ENCODE data around the gene SCAMP4. TPM values are rescaled to one million over a fixed set of nuclear protein-coding genes. Genes with fewer than 3 reads are reported as not detected.

SCAMP4 gene, protein sequence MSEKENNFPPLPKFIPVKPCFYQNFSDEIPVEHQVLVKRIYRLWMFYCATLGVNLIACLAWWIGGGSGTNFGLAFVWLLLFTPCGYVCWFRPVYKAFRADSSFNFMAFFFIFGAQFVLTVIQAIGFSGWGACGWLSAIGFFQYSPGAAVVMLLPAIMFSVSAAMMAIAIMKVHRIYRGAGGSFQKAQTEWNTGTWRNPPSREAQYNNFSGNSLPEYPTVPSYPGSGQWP
- 67.6 and 73.3 TPM in 2 replicates for total RNA-seq (2014; rRNA removed; shearing (Covaris generic))

GRCh38 chr19:1905110-1905862 is at the start of gene SCAMP4, which contains the start of gene ADAT3:
Gene SCAMP4 (plus strand): TSS chr19:1905399. CDS start chr19:1915020, 9,621 bp downstream.
Gene ADAT3 (plus strand): TSS chr19:1905399. CDS start chr19:1912048, 6,649 bp downstream.
- DNase-seq (ENCODE audit: low spot score): peak; percentile 94

DNA sequence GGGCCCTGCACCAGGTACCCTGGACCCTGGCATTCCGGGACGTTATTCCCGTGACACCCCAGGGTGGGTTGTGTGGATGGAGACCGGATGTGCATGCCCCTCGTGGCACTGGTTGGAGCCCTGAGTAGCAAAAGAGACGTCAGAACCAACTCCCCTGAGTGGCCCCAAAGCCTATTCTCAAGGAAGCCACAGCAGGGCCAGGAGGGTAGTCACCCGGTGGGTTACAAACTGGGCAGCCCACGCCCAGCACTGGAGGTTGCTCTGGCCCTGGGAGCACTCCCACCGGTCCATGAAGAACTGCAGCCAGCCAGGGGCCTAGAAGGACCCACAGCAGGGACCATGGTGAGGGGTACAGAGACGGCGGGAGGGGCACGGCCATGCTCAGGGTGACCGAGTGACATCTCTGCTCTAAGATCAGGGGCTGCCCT is 49.4 kb upstream of the SCAMP4 start:
- no peak for DNase-seq (ENCODE audit: low spot score)

GRCh38 chr19:1856345-1856697 is 48.9 kb upstream of the SCAMP4 start:
- no peak for DNase-seq (ENCODE audit: low spot score)

GRCh38 chr19:1856698-1857603 is 48.2 kb upstream of the SCAMP4 start:
- peak; percentile 85 for DNase-seq (ENCODE audit: low spot score)

DNA sequence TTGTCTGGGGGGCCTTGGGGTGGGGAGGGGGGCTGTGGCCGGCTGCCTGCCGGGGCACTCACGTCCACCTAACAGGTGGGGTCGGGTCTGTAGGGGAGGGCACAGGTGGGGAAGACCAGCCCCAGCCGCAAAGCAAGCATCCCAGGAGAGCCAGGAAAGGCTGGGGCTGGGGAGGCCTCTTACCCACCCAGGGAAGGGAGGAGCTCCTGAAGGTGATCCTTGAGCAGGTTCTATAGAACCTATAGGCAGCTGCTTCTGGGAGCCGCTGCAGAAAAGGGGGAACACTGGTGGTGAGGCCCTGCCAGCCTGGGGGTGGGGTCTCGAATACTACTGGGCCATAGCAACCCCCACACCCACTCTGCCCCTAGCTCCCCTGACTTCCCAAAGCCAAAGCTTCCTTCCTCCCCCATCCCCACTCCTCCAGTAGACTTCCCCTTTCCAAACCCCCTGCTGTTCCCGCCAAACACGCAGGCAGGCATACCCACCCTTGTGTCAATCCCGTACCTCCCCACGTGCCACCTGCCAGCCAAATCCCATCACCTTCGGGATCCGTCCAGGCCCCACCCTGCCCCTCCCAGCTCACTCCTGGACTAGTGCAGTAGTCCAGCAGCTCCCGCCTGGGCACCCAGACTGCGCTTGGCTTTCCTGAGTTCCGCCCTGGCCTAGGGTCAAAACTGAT is 47.4 kb upstream of the SCAMP4 start:
- no peak for DNase-seq (ENCODE audit: low spot score)

- no peak for DNase-seq (ENCODE audit: low spot score)
Measured at GRCh38 chr19:1858412-1859081, 46.7 kb upstream of the SCAMP4 start.

DNA sequence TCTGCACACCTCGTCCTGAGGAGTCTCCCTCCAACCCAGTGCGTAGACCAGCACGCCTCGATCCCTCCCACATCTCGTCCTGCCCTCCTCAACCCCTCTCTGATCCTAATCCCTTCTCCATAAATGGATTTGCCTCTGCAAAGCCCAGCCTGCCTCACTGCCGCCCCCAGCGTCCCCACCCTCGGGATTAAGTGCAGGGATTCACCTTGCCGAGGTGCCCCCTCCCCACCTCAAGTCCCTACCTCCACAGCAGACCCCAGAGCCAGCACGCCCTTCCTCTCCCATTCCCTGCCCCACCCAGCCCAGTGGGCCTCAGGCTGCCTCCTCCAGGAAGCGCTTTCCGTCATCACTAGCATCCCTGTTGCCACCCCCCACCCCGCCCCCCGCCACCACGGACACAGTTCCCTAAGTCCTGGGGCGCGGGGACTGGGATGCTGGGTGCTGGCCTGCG is 45.8 kb upstream of the SCAMP4 start:
- peak; percentile 8 for DNase-seq (ENCODE audit: low spot score)

DNA sequence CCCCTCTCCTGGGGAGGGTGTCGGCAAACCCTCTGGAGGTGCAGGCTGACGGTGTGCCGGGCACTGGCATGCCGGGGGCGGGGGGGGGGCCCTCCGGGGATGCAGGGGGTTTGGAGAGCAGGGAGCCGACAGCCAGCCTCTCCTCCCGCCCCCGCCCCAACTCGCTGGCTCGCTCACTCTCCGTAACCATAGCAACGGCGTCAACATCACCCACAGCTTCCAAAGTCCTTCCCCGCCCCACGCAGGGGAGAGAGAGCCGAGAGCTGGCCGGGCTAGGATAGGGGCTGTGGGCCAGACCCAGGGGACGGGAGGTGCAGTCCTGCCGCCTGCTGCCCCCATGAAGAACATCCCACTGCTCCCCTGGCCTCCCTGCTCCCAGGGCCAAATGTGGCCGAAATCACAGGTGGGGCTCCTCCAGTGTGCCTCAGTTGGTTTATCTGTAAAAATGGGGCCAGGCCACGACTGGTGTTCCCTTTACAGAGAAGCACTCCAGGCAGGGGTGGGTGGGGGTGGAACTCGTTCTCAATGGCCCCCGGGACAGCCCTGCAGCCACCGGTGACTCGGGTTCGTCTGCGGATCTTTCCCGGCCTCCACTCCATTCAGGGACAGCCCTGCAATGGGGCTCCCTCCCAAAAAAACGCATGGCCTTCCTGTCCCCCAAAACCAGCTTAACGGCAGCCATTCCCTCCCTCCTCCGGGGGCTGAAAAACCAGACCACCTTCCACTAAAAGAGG is 45.0 kb upstream of the SCAMP4 start:
- DNase-seq (ENCODE audit: low spot score): peak; percentile 79

DNA sequence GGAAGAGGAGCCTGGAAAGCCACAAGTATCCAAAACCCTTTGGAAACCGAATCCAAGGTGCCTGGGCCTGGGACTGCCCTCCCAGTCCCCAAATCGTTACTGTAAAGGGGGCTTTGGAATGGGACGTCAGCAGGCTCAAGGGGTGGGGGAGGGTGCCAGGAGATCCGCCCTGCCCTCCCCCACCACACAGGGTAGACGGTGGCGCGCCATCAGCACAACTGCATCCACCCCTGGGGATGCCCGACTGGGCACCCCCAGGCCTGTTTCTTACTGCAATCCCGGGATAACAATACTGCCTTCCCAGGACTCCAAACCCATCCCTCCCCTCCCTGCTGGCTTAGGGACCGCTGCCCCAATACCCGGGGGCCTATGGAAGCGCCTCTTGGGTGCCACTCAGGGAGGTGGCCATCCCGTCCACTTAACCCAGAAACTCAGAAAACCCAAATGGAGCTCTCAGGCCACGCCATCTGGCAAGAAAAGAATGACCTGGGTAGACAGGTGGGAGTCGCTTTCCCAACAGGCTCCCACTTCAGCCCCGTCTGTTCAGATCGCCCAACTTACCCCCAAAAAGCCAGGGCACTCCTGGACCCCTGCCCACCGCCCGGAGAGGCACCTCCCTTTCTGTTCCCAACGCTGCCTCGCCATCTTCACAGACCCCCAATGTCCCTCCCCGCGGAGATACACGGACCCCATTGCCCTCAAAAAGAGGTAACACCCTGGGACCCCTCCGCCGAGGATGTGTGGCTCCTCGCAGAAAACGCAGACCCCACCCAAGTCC is 44.2 kb upstream of the SCAMP4 start:
- DNase-seq (ENCODE audit: low spot score): peak; percentile 16

DNA sequence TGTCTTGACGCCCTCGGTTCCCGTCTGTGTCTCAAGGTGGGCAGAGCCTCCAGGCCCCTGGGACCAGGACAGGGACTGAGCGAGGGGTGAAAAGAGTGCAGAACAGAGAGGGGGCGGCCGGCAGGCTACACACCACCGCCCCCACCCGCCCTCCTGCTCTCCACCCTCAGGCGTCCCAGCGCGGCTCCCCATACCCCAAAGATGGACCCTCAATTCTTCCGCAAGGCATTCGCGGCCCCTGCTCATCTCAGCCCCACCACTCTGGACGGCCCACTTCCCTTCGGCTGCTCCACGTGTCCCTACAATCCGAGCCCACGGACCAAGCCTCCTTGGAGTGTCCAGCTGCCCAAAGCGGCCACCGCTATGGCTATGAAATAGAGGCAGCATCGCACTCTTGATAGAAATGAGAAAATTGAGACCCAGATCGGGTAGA is 43.6 kb upstream of the SCAMP4 start:
- DNase-seq (ENCODE audit: low spot score): peak; percentile 20

DNA sequence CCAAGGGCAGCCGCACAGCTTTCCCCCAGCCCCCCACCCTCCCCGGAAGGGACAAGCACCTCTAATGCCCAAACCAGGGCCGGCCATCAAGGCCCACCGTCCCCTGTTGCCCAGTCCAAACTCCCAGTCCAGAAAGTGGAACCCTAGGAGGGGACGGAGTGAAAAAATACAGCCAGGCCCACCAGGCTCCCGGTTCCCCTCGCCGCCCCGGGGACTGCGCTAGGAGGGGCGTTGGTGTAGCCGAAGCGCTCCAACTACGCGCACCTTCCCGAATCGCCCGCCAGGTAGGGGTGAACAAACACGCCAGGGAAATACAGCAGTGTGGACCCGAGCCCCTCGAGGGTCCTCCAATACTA is 43.2 kb upstream of the SCAMP4 start:
- DNase-seq (ENCODE audit: low spot score): peak; percentile 18

DNA sequence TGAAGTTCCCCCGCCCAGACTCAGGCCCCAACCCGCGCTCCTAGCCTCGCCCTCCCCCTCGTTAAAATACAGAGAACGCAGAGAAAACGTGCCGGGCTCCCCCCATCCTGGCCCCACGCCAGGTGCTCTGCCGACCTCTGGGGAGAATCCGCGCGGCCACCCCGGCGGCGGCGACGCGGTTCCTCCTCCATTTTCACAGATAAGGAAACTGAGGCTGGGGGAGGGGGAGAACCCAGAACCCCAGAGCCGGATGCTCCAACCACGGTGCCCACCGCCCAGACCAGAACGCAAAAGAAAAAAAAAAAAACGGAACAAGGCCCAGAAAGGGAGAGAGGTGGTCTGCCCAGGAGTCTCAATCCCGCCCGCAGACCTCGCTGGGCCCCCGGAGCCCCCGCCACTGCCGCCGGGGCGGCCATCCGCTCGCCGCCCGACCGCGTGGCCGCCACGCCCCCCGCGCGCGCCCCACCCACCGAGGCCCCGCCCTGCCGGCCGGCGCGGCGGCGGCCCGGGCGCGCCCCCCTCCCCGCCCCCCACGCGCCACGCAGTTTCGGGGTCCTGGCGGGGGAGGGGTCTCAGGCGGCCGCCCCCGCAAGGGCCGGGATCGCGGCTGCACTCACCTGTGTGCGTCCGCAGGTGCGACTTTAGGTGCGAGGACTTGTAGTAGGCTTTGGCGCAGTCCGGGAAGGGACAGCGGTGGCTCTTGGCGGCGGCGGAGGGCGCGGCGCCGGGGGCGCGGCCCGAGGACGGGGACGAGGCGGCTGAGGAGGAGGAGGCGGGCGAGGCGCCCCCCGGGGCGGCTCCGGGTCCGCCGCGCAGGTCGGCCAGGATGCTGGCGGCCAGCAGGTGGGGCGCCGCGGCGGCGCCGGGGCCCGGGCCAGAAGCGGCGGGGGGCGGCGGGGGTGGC is 42.5 kb upstream of the SCAMP4 start:
- peak; percentile 12 for DNase-seq (ENCODE audit: low spot score)

DNA sequence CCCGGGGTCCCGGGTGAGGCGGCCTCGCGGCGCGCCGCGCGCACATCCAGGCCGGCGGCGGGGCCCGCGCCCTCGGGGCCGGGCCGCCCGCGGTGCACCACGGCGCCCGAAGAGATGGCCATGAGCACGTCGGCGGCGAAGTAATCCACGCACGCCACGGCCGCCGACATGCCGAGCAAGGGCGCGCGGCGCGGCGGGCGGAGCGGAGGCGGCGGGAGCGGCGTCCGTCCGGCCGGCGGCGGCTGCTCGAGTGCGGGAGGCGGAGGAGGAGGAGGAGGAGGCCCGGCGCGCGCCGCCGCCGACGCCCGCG is 41.9 kb upstream of the SCAMP4 start, which contains the start of gene KLF16:
TSS of gene KLF16 (minus strand) at position 252 of the 310 bp plus-strand sequence. CDS start at position 170, 82 bp downstream.
- DNase-seq (ENCODE audit: low spot score): no peak

DNA sequence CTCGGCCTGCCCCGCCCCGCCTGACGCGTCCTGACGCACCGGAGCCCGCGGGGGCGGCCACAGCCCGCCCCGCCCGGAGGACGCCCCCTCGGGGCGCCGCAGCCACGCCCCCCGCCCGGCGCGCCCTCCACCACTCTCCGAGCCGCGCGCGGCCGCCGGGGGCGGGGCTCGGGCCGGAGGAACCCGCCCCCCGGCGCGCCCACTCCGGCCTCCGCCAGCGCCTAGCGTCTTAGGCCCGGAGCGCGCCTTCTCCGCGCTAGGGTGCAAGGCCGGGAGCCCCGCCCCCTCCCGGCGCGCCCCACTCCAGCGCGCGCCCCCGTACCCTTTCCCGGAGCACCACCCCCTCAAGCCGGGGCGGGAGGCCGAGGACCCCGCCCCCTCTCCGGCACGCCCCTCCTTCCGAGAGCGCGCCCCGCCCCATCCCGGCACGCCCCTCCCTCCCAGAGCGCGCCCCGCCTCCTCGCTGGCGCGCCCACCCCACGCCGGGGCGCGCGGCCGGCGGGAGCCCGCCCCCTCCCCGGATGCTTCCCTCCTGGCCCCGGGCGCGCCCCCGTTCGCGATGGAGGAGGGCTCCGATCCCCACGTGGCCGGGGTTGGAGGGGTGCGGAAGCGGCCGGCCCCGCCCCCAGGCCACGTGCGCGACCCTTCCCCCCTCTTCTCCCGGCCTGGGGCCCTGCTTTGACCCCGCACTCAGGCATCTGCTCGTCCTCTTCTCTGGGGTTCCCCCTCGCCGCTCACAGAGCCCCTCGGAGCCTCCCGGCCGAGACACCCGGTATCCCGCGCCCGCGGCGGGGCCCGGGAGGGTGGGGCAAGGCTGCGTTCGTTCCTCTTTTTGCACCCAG is 41.3 kb upstream of the SCAMP4 start:
- DNase-seq (ENCODE audit: low spot score): peak; percentile 85

DNA sequence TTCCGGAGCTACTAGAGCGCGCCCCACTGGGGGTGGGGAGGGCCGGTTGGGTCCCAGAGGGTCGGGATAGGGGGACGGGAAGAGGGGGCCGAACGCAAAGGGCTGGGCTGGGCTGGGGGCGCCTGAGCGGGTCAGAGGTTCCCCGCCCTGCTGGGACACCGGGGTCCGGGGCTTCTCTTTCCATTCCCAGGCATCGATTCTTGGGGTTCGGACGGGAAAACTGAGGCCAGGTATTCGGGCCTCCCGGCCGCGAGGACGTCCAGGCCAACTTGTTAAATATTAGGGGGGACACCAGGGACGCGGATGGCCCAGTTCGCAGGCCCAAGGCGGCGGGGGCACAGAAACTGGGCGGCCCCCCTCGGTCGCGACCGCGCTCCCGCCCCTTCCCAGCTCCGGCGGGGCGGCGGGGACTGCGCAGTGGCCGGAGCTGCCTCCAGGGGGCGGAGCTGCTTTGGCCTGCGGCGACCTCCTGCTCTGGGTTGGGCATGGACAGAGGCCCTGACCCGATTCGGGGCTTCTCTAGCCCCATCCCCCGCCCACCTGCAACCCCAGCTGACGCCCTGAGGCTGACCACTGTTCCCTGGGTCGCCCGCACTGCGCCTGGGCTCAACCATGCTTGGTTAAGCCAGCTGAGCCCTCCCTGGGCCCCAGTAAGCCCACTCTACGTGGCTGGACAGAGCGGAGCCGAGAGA is 40.6 kb upstream of the SCAMP4 start:
- DNase-seq (ENCODE audit: low spot score): peak; percentile 60

DNA sequence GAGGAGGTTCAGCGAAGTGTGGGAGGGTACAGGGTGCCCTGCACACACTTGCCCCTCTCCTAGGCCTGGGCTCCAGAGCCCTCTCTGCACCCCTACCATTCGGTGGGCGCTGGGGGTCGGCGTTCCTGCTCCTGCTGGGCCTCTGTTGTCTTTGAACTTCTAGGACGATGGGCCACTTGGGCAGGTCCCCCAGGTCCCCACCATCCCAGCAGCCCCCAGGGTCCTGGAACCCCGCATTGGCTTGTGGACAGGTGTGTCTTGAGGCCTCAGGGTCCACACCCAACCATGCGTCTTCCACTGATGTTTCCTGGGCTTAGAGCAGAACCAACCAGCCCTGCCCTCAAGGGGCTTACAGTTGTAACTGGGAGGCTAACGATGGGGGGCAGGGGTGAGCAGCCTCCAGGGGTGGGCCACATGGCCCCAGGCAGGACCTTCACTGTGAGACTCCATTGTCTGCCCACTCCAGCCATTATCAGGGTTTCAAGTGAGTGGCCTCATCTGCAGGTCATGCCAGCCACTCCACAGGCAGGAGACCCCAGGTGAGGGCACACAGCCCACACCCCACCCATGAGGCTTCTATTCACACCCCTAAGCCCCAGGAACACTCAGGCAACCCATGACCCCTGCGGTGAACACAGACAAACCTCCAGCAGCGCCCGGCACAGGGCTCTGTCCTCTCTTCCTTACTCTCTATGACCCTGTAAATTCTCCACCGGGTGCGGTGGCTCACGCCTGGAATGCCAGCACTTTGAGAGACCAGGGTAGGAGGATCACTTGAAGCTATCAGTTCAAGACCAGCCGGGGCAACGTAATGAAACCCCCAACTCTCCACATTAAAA is 39.8 kb upstream of the SCAMP4 start:
- no peak for DNase-seq (ENCODE audit: low spot score)

All from HT-29 (cell line).